NCI-H128 (cell line): ENCODE data around the gene GRM3.
"Not testable (repeated sequence)": the region's sequence is repeated elsewhere in the genome, so short reads cannot be mapped to it uniquely, and the experiment has no call there.

Experiments used
- DNase-seq: peaks from one replicate; lab custom pipeline; 2025; ENCODE audit not compliant: unreplicated experiment; lab: John Stamatoyannopoulos, UW

GRM3 gene

GRCh38 chr7:86643561-86644281 lies at the start of gene GRM3:
Gene GRM3, plus strand, starts transcription at chr7:86643909. Its CDS starts 121,237 bp downstream, at chr7:86765146.
- DNase-seq, result no peak

- DNase-seq, result no peak
Observed at GRCh38 chr7:86598311-86598710, 45.4 kb upstream of the GRM3 start.

GRCh38 chr7:86598721-86599120 lies 45.0 kb upstream of the GRM3 start:
- DNase-seq, result no peak

- DNase-seq, result no peak
Observed at GRCh38 chr7:86600506-86601290, 43.0 kb upstream of the GRM3 start.

GRCh38 chr7:86615711-86616110 lies 28.0 kb upstream of the GRM3 start:
- DNase-seq, result not testable (repeated sequence)

GRCh38 chr7:86644282-86645224 lies 844 bp downstream of the GRM3 start:
- no peak for DNase-seq

- DNase-seq, result no peak
Observed at GRCh38 chr7:86645225-86645608, 1.5 kb downstream of the GRM3 start.

GRCh38 chr7:86645676-86646276 lies 2.1 kb downstream of the GRM3 start:
- no peak for DNase-seq

GRCh38 chr7:86647385-86648094 lies 3.8 kb downstream of the GRM3 start:
- no peak for DNase-seq

GRCh38 chr7:86648169-86648568 lies 4.5 kb downstream of the GRM3 start:
- DNase-seq, result no peak

GRCh38 chr7:86653919-86654659 lies 10.4 kb downstream of the GRM3 start:
- DNase-seq, result no peak

- no peak for DNase-seq
Observed at GRCh38 chr7:86657948-86658347, 14.2 kb downstream of the GRM3 start.

GRCh38 chr7:86660950-86661462 lies 17.3 kb downstream of the GRM3 start:
- DNase-seq, result no peak

GRCh38 chr7:86664486-86664885 lies 20.8 kb downstream of the GRM3 start:
- DNase-seq, result no peak

- no peak for DNase-seq
Observed at GRCh38 chr7:86664991-86665390, 21.3 kb downstream of the GRM3 start.

GRCh38 chr7:86665669-86666068 lies 22.0 kb downstream of the GRM3 start:
- DNase-seq, result no peak

GRCh38 chr7:86667732-86668131 lies 24.0 kb downstream of the GRM3 start:
- no peak for DNase-seq

- DNase-seq, result no peak
Observed at GRCh38 chr7:86668315-86668714, 24.6 kb downstream of the GRM3 start.

- DNase-seq, result no peak
Observed at GRCh38 chr7:86687831-86688230, 44.1 kb downstream of the GRM3 start.
